T-helper 17 cell (primary cell): ENCODE data around the gene TLR3. TPM values are rescaled to one million over a fixed set of nuclear protein-coding genes. Genes with fewer than 3 reads are reported as not detected.

Source experiments
- ATAC-seq: fragments of 150-1000 bp; cut with Tn5 transposase; 2 replicates; pipeline ENCODE4 v1.10.0; 2021; ENCODE audit warnings: mild to moderate bottlenecking, moderate library complexity
- DNase-seq, 3 donors: peaks; one replicate each; pipeline versions ENCODE4 v3.0.0 to v3.0.0-alpha.2; 2020 to 2021
- H3K9me3 ChIP-seq: one replicate; pipeline ENCODE4 v1.7.0; 2013; ENCODE audit warnings: low read length, mild to moderate bottlenecking; ENCODE audit not compliant: control insufficient read depth, poor library complexity, severe bottlenecking
- H3K27ac Mint-ChIP-seq: one replicate; pipeline ENCODE4 v1.8.0; 2022; ENCODE audit warnings: mild to moderate bottlenecking, moderate library complexity, mixed read lengths
- H3K27me3 Mint-ChIP-seq: one replicate; pipeline ENCODE4 v1.8.0; 2022; ENCODE audit warnings: mixed read lengths
- H3K36me3 Mint-ChIP-seq: one replicate; pipeline ENCODE4 v1.8.0; 2022; ENCODE audit warnings: low read depth, mixed read lengths
- H3K4me1 Mint-ChIP-seq: one replicate; pipeline ENCODE4 v1.8.0; 2022; ENCODE audit warnings: mild to moderate bottlenecking, mixed read lengths
- H3K4me3 Mint-ChIP-seq: one replicate; pipeline ENCODE4 v1.8.0; 2022; ENCODE audit warnings: mild to moderate bottlenecking, moderate library complexity, mixed read lengths
- total RNA-seq, 4 donors: library from RNA in 2 of 4; stranded (reverse) in 2 of 4; gene quantifications; one replicate each; pipeline ENCODE4 v1.2.3 and lab custom pipeline; 2022 to 2026

Gene TLR3
- total RNA-seq, 2 donors from 2014 or later = 0.55 to 1.5 TPM

DNA sequence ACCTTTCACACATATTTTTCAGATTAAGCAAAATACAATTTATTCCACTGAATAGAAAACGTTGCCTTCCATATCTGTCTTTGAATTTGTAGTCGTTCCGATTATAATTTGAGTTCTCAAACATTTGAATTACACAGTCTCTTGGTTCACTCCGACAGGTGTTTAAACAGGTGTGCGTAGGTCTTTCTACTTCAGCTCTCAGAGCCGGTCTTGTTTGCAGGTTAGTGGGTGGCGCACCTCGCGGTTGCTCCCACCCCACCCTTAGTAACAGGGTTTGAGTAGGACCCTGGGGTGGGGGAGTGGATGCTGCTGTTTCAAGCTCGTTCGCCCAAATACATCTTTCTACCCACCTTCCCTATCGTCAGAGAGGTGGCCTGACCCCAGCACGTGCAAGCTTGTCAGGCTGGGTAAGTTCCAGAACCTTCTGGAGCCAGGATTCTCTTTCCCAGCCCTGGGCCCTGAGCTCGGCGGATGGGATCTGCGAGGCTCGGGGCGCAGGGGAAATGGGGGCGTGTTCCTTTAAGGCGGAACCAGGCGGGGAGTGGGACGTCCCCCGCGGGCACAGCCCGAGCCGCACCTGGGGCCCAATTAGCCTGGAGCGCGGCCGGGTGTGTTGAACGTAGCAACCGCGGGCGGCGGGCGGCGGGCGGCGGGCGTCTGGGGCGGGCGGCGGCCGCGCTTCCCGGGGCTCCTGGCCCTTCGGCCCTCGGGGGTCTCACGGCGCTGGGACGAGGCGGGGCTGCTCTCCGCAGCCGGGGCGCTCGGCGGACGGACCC, 35.3 kb downstream of the TLR3 start, which contains the start of gene FAM149A:
TSS of gene FAM149A (plus strand) at position 591 of the 776 bp plus-strand sequence.
- Mint-ChIP-seq H3K4me3 (peak within 1 kb of the TSS; percentile 91), H3K27ac (no peak within 1 kb of the TSS), H3K27me3 (peaks cover 52% of the 10 kb centered on the region), H3K4me1 (peaks cover 9% of the 10 kb centered on the region), H3K36me3 (peaks cover 6% of the 10 kb centered on the region)
- ATAC-seq (peak; percentile 90), DNase-seq (peak in 2 of 3 donors; percentile 14 to 33)
- H3K9me3 ChIP-seq = no peaks in the 10 kb centered on the region

DNA sequence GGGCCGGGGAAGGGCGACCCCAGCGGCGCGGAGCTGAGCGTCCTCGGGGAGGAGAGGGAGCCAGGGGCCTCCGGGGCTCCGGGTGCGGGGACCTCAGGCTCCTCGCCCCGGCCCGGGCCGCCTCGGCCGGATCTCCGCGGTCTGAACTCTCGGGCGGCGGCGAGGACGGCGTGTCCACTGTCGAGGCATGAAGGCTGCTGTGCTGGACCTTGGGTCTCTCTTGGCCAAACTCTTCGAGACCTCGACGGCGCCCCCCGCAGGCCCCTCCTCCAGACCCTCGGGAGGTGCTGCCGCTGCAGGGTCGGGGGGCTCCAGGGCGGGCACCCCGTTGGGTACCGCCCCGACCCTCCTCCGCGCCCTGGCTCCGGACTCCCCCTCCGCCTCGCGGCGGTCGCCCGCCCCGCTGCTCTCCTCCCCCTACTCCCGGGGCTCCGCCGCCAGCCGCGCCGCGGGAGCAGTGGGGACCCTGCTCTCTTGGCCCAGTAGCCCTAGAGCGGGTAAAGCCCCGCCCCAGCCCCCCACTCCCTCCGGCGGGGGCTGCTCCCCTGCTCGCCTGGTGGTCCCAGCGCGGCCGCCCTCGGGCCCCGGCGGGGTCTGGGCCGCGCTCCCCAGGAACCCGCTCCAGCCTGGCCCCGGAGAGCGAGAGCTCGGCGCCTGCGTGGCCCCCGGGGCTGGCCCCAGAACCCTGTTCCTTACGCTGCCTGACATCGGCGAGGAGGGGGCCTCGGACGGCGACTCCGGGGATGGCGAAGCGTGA, 36.1 kb downstream of the TLR3 start:
- Mint-ChIP-seq H3K27ac (no peak overlapping the region), H3K27me3 (peaks cover 53% of the 10 kb centered on the region), H3K36me3 (peaks cover 6% of the 10 kb centered on the region), H3K4me3 (peak overlapping the region; percentile 91), H3K4me1 (peaks cover 9% of the 10 kb centered on the region)
- peak; percentile 47 for ATAC-seq
- H3K9me3 ChIP-seq = no peaks in the 10 kb centered on the region
- DNase-seq = no peak

DNA sequence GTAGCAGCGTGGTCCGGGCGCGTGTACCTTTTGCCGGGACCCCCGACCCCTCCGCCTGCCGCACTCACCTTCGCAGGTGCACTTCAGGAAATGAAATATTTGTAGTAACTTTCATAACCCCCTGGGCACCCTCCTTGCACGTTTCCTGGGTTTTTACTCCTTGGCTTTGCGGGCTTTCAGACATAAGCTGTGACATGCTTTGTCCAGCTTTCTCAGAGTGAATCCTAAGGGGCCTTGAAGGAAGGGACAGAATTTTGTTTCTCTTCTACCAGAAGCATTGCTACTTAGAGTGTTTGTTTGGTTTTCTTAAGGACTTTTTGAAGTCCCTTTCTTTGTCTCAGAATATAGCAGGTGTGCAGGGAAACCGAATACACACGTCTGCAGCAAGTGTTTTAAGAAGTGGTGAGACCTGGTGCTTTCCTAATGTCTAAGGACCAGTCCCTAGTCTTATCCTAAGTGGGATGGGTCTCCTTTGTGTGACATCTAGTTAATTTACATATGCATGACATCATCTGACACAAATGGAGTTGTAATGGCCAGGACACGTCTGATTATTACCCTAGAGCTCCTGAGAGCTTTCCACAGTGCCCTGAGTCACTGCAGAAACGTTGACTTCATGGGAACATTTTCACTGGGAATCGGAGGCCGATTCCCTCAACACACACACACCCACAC, 36.8 kb downstream of the TLR3 start:
- Mint-ChIP-seq H3K27me3 (peaks cover 53% of the 10 kb centered on the region), H3K36me3 (peaks cover 6% of the 10 kb centered on the region), H3K4me1 (peaks cover 9% of the 10 kb centered on the region), H3K4me3 (peak overlapping the region; percentile 91), H3K27ac (no peak overlapping the region)
- DNase-seq = no peak
- ATAC-seq = peak; percentile 18
- no peaks in the 10 kb centered on the region for H3K9me3 ChIP-seq

DNA sequence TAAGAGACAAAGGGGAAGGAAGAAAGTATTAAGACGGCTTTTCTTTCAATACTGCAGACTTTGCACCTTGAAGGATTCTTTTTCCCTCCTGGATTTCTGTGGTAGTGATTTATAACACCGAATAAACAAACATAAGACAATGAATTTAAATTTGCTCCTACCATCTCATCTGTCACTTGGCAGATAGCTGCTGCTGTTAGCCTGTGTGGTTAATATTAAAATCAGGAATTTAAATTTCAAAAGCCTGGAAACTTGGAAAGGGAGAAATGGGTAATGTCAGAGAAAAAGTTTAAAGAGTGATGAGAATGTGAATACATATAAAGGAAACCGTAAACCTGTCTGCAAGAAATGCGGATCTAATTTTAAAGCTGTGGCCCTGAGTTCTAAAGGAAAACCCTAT, 39.0 kb downstream of the TLR3 start:
- peaks cover 50% of the 10 kb centered on the region for H3K27me3 Mint-ChIP-seq
- H3K27ac Mint-ChIP-seq = no peak overlapping the region
- ATAC-seq (no peak), DNase-seq (no peak)
- H3K9me3 ChIP-seq = no peaks in the 10 kb centered on the region
- peaks cover 6% of the 10 kb centered on the region for H3K36me3 Mint-ChIP-seq
- H3K4me1 Mint-ChIP-seq = peaks cover 9% of the 10 kb centered on the region
- H3K4me3 Mint-ChIP-seq = no peak overlapping the region

DNA sequence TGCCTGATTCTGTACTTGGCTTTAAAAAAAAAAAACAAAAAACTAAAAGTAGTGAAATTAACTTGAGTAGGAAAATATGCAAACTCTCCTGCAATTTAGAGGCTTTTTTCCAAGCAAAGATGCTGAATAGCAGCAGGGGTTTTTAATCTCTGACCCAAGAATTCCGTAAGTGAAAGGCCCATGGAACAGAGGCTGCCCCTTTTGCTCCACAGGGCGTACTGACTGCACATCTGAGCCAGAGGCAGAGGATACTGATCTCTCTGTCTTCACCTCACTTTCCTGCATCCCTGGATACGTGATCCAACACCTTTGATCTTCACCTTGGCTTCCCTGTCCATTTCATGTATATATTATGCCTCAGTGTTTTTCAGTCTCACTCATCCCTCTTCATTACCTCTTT, 39.4 kb downstream of the TLR3 start:
- no peak overlapping the region for H3K4me3 Mint-ChIP-seq
- no peak for ATAC-seq

DNA sequence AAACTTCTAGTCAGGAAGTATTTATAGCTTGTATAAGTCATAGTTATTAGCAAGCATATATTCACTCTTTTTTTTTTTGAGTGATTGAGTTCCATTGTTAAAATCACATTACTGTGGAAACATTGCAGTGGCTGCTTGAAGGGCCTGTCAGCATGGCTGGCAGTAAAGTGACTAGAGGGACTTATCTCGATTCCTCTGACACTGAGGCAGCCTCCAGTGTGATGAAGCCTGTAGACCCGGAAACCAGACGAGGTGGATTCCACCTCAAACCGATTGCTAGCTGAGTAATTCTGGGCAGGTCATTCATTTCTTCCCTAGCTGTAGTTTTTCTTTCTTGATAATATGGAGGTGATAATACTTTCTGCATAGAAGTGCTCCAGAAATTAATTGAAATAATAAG, 40.3 kb downstream of the TLR3 start:
- Mint-ChIP-seq H3K27ac (no peak overlapping the region), H3K36me3 (peaks cover under 1% of the 10 kb centered on the region), H3K27me3 (peaks cover 37% of the 10 kb centered on the region), H3K4me1 (peaks cover 8% of the 10 kb centered on the region), H3K4me3 (no peak overlapping the region)
- H3K9me3 ChIP-seq = no peaks in the 10 kb centered on the region
- DNase-seq = no peak
- ATAC-seq = no peak

More for the DNA sequence above, 39.4 kb downstream of the TLR3 start:
- peaks cover 3% of the 10 kb centered on the region for H3K36me3 Mint-ChIP-seq
- no peaks in the 10 kb centered on the region for H3K9me3 ChIP-seq
- H3K4me1 Mint-ChIP-seq = peaks cover 9% of the 10 kb centered on the region
- DNase-seq = no peak
- no peak overlapping the region for H3K27ac Mint-ChIP-seq
- H3K27me3 Mint-ChIP-seq = peaks cover 45% of the 10 kb centered on the region

DNA sequence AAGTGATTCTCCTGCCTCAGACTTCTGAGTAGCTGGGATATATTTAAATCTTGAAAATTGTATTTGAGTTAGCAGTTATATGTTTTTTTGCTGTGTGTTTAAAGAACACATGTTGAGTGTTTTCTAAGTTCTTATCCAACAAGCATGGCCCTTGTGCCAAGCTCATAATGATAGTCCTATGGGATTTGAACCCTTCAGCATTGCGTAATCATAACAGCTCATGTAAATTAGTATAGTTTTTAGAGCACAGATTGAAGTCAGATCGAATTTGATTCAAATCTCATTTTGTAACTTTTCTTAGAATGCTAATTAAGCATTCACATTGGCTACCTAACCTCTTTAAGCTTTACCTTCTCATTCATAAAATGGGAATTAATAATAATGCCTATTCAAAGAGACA, 47.7 kb downstream of the TLR3 start:
- no peaks in the 10 kb centered on the region for H3K9me3 ChIP-seq
- Mint-ChIP-seq H3K36me3 (peaks cover 2% of the 10 kb centered on the region), H3K27me3 (peaks cover 20% of the 10 kb centered on the region), H3K4me1 (peaks cover 2% of the 10 kb centered on the region), H3K4me3 (no peak overlapping the region), H3K27ac (no peak overlapping the region)
- DNase-seq (no peak), ATAC-seq (no peak)

DNA sequence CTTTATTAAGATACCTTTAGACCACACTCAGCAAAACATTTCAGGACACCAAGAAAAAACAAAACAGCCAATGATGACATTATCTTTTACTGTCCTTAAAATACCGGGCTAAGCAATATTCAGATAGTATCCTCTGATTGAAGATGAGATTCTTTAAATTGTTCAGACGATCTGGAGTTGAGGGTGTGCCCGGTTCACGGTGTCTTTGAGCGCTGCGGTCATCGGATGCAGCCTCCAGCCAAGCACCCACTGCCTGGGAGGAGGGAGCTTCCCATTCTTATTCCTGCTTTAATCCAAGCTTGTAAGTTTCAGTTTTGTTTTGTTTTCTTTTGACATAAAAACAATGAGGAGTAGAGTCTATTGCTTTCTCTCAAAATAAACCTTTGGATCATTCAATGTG, 49.6 kb downstream of the TLR3 start:
- Mint-ChIP-seq H3K36me3 (peaks cover 2% of the 10 kb centered on the region), H3K27me3 (peaks cover 20% of the 10 kb centered on the region)
- ATAC-seq = no peak

DNA sequence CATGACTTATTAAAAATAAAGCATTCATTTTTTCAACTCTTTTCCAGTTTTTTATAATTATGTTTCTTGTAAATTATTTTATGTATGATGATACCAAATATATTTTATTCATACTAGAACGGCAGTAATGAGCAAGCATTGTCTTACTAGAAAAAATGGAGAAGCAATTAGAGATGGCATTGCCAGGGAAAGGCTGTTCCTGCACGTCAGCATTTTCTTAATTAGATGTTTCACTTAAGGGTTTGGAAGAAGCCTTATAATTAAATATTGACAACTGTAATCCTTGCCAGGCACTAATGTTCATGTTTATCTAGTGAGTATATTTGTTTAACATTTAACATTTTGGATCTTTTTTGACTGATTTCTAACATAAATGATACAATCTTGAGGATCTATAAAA, 52.1 kb downstream of the TLR3 start:
- ATAC-seq (no peak), DNase-seq (no peak)
- peaks cover 2% of the 10 kb centered on the region for H3K4me1 Mint-ChIP-seq
- peaks cover 20% of the 10 kb centered on the region for H3K27me3 Mint-ChIP-seq
- no peaks in the 10 kb centered on the region for H3K9me3 ChIP-seq
- H3K36me3 Mint-ChIP-seq = peaks cover 2% of the 10 kb centered on the region
- no peak overlapping the region for H3K4me3 Mint-ChIP-seq
- no peak overlapping the region for H3K27ac Mint-ChIP-seq

More for the DNA sequence above, 49.6 kb downstream of the TLR3 start:
- Mint-ChIP-seq H3K4me1 (peaks cover 2% of the 10 kb centered on the region), H3K27ac (no peak overlapping the region), H3K4me3 (no peak overlapping the region)
- DNase-seq = no peak
- no peaks in the 10 kb centered on the region for H3K9me3 ChIP-seq

DNA sequence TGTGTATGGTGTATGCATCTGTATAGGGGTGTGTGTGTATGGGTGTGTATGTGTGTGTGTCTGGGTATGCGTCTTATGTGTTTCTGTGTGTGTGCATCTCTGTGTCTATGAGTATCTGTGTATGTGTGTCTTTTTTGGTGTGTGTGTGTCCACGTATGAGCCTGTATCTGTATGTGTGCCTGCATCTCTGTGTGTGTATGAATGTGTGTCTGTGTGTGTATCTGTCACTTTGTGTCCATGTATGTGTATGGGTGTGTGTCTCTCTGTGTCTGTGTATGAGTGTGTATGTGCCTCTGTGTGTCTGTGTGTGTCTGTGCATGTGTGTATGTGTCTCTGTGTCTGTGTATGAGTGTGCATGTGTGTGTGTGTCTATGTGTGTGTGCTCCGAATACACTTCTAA, 59.9 kb downstream of the TLR3 start:
- Mint-ChIP-seq H3K36me3 (peaks cover 4% of the 10 kb centered on the region), H3K27ac (no peak overlapping the region), H3K27me3 (peaks cover 31% of the 10 kb centered on the region), H3K4me1 (peaks cover 5% of the 10 kb centered on the region), H3K4me3 (no peak overlapping the region)
- no peaks in the 10 kb centered on the region for H3K9me3 ChIP-seq
- ATAC-seq = no peak
- no peak for DNase-seq

DNA sequence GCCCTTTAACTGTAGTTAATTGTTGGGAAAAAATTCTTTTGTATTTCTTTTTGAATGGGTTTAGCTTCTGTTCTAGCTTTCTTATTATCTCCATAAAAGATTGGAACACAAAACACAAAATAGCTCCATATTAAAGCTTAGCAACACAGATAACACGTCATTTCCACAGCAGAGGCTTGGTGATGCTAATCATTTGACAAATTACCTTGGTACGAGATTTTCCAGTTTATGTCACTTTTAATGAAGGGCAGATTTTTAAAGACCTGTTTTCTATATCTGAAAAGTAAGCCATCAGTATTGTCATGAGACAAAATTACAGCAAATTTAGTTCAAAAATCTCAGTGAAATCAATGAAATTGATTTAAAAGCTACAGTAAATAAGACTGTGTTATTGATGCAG, 63.0 kb downstream of the TLR3 start:
- Mint-ChIP-seq H3K27me3 (peaks cover 41% of the 10 kb centered on the region), H3K4me3 (no peak overlapping the region), H3K36me3 (peaks cover 4% of the 10 kb centered on the region), H3K4me1 (peaks cover 5% of the 10 kb centered on the region), H3K27ac (no peak overlapping the region)
- DNase-seq (no peak), ATAC-seq (no peak)
- H3K9me3 ChIP-seq = no peaks in the 10 kb centered on the region

DNA sequence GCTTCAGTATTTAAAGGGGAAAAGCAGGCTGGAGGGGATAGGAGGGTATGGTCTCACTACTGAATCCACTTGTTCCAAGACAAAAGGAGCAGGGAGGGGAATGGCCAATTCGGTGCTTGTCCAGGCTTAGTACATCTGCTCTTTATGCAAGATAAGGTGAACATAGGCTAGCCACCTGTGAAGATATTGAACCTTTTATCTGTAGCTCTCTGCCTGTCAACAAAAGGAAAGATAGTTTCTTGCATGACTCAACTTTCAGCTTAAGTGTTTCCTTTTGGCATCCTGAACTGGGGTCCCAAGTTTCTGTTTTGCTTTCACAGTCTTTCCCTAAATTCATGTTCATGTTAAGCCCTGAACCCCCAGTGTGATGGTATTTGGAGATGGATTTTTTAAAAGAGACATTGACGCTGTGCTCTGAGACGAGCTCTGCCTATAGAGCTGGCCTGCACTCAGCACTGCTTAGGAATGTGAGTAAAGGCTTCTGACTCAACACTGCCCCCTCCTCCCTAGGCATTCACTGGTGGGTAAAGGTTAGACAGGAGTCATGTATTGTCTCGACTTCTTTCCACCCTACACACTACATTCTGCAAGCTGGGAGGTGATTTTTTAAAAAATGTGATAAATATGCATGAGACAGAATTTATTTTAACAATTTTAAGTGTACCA, 63.8 kb downstream of the TLR3 start:
- DNase-seq (no peak), ATAC-seq (no peak)
- H3K9me3 ChIP-seq = no peaks in the 10 kb centered on the region
- Mint-ChIP-seq H3K27me3 (peaks cover 41% of the 10 kb centered on the region), H3K4me3 (no peak overlapping the region), H3K36me3 (peaks cover 4% of the 10 kb centered on the region), H3K4me1 (peaks cover 5% of the 10 kb centered on the region), H3K27ac (no peak overlapping the region)

DNA sequence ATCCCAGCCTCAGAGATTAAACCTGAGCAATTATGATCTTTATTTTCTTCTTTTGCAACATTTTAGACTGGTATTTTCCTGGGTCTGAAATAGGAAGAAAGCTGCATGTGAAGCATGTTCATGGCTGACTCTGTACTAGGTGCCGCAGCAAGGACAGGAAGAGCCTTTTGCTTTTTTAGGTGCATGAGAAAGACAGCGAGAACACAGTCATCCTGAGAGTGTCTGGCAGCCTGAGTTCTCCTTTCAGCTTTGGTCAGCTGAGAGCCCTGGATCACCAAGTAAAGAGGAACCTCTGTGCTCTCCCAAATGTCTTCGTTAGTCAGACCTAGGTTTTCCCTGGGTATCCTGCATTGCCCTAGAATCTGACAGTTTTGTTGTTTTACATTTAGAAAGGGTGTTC, 65.3 kb downstream of the TLR3 start:
- Mint-ChIP-seq H3K4me1 (peaks cover 5% of the 10 kb centered on the region), H3K36me3 (no peaks in the 10 kb centered on the region), H3K27ac (peak overlapping the region; percentile 21), H3K4me3 (no peak overlapping the region), H3K27me3 (peaks cover 37% of the 10 kb centered on the region)
- DNase-seq (no peak), ATAC-seq (no peak)
- H3K9me3 ChIP-seq = no peaks in the 10 kb centered on the region
